ENCODE measurements around the gene CDH1. TPM values are rescaled to one million over a fixed set of nuclear protein-coding genes. Genes with fewer than 3 reads are reported as not detected.

CDH1 gene
- total RNA-seq, 2 experiments from 2014 or later, result 0.16 to 0.54 TPM

GRCh38 chr16:68859828-68860227, 122.7 kb downstream of the CDH1 start:
- ATAC-seq, result no peak

GRCh38 chr16:68860978-68861892, 124.1 kb downstream of the CDH1 start:
- Mint-ChIP-seq H3K27ac (no peak overlapping the region), H3K27me3 (no peaks in the 10 kb centered on the region), H3K9me3 (no peaks in the 10 kb centered on the region), H3K4me1 (ENCODE audit: low read depth) (no peaks in the 10 kb centered on the region), H3K36me3 (ENCODE audit: low read depth) (peaks cover 17% of the 10 kb centered on the region), H3K4me3 (no peak overlapping the region)
- DNase-seq (no peak), ATAC-seq (no peak)
- no peak for TF ChIP-seq CTCF (IDR thresholded peaks at IDR 0.05)
- intact Hi-C loops (cut with micrococcal nuclease), result no loop called here
- ChIA-PET POLR2A (no interaction called here), CTCF (no interaction called here)

More at GRCh38 chr16:68859828-68860227, 122.7 kb downstream of the CDH1 start:
- H3K4me3 Mint-ChIP-seq, result no peak overlapping the region
- TF ChIP-seq CTCF (IDR thresholded peaks at IDR 0.05), result no peak
- no peaks in the 10 kb centered on the region for H3K9me3 Mint-ChIP-seq
- POLR2A ChIA-PET, result no interaction called here
- H3K27me3 Mint-ChIP-seq, result no peaks in the 10 kb centered on the region
- peaks cover 3% of the 10 kb centered on the region for H3K4me1 Mint-ChIP-seq (ENCODE audit: low read depth)
- peaks cover 16% of the 10 kb centered on the region for H3K36me3 Mint-ChIP-seq (ENCODE audit: low read depth)
- CTCF ChIA-PET, result interaction anchor here (1.5 kb wide), 1 partner anchor 339 kb away, joined by 3 read pairs; no protein-coding TSS in a partner anchor
- H3K27ac Mint-ChIP-seq, result no peak overlapping the region
- no peak for DNase-seq
- intact Hi-C loops (cut with micrococcal nuclease), result no loop called here

GRCh38 chr16:68866933-68867332, 129.8 kb downstream of the CDH1 start:
- no peak for ATAC-seq
- intact Hi-C loops (cut with micrococcal nuclease), result no loop called here
- POLR2A ChIA-PET, result no interaction called here
- Mint-ChIP-seq H3K27me3 (no peaks in the 10 kb centered on the region), H3K27ac (no peak overlapping the region), H3K4me1 (ENCODE audit: low read depth) (no peaks in the 10 kb centered on the region), H3K4me3 (no peak overlapping the region), H3K36me3 (ENCODE audit: low read depth) (peaks cover 29% of the 10 kb centered on the region), H3K9me3 (no peaks in the 10 kb centered on the region)
- no peak for TF ChIP-seq CTCF (IDR thresholded peaks at IDR 0.05)
- DNase-seq, result no peak
- CTCF ChIA-PET, result no interaction called here

- Mint-ChIP-seq H3K36me3 (ENCODE audit: low read depth) (peaks cover 37% of the 10 kb centered on the region), H3K4me3 (no peak overlapping the region)
Observed at GRCh38 chr16:68869492-68870088, 132.5 kb downstream of the CDH1 start.

More at GRCh38 chr16:68869492-68870088, 132.5 kb downstream of the CDH1 start:
- CTCF ChIA-PET, result no interaction called here
- no peaks in the 10 kb centered on the region for H3K27me3 Mint-ChIP-seq
- no peak for DNase-seq
- no peak for ATAC-seq
- intact Hi-C loops (cut with micrococcal nuclease), result no loop called here
- no peaks in the 10 kb centered on the region for H3K9me3 Mint-ChIP-seq
- no peak for TF ChIP-seq CTCF (IDR thresholded peaks at IDR 0.05)
- no peak overlapping the region for H3K27ac Mint-ChIP-seq
- no peaks in the 10 kb centered on the region for H3K4me1 Mint-ChIP-seq (ENCODE audit: low read depth)
- POLR2A ChIA-PET, result no interaction called here

All from activated CD8-positive, alpha-beta T cell treated with anti-CD3 and anti-CD28 coated beads for 36 hours (primary cell).